K562 (cell line): Measurements from ENCODE around the gene NBEAL2. TPM values are rescaled to one million over a fixed set of nuclear protein-coding genes. Genes with fewer than 3 reads are reported as not detected.

Source experiments
- ZBTB40 ChIP-seq, 2 experiments: fragments of 450-650 bp in 1 of 2; sonication (generic) in 1 of 2; formaldehyde crosslinking in 1 of 2; IDR thresholded peaks; 2 replicates each; pipeline versions ENCODE4 v1.7.1 to v1.9.0; 2016 to 2022; ENCODE audit warnings: inconsistent platforms in 1 of 2, mild to moderate bottlenecking in 1 of 2, missing genetic modification reagents in 1 of 2
- polyA plus RNA-seq, 8 experiments: library from polyadenylated mRNA; depleted of rRNA in 4 of 8; stranded (reverse) in 5 of 8; unstranded in 3 of 8; fragments of >200 nt; fragmentation: Nextera tagmentation in 2 of 8; fragmentation: Illumina TruSeq in 1 of 8; extraction: Ambion mirVana in 2 of 8; extraction: Trizol in 1 of 8; gene quantifications; 2 replicates each; pipeline versions ENCODE4 v1.2.1 to v1.2.3, GENCODE V29; 2011 to 2014; ENCODE audit warnings: inconsistent platforms in 1 of 8, missing spikeins in 1 of 8
- total RNA-seq, 7 experiments: library from RNA; depleted of rRNA in 6 of 7; stranded (reverse); fragments of >200 nt in 6 of 7; fragmentation: Illumina TruSeq in 2 of 7; extraction: Trizol in 2 of 7; gene quantifications; 2 replicates each; pipeline versions ENCODE4 v1.2.1 to v1.2.3, GENCODE V29; 2011 to 2021; ENCODE audit warnings: low replicate concordance in 1 of 7

The NBEAL2 gene
- total and polyA plus RNA-seq, 9 of the 15 experiments (the other 6 are each of a cell fraction or from before 2014, with no cell fraction given): 0.06 to 114 (median 29.6) TPM

- TF ChIP-seq ZBTB40 (IDR thresholded peaks at IDR 0.05) (no peak), ZBTB40 (CRISPR knock-in tag; IDR thresholded peaks at IDR 0.05) (no peak)
Observed at GRCh38 chr3:47003461-47004368, 24.2 kb downstream of the NBEAL2 start (continued).
